SK-N-SH (cell line): ENCODE data around the gene JAKMIP3. TPM values are rescaled to one million over a fixed set of nuclear protein-coding genes. Genes with fewer than 3 reads are reported as not detected.

Experiments used
- CTCF ChIA-PET: fragments of 300-600, 350-600 bp; formaldehyde crosslinking; extraction: SDS; loops from one replicate; lab custom pipeline; 2021; lab: Yijun Ruan, JAX
- POLR2A ChIA-PET: fragments of 350-600 bp; sonication (Branson Sonifier 250); formaldehyde crosslinking; extraction: SDS; loops from one replicate; lab custom pipeline; 2020; ENCODE audit warnings: antibody characterized with exemption, inconsistent platforms; lab: Yijun Ruan, JAX
- DNase-seq: peaks from one replicate; pipeline ENCODE4 v3.0.0; 2012
- H2AFZ ChIP-seq: fragments of 200-600 bp; sonication (generic); 2 replicates; pipeline ENCODE4 v1.8.1; 2016; ENCODE audit warnings: antibody characterized with exemption, mild to moderate bottlenecking, low read depth
- H3F3A ChIP-seq: fragments of 200-600 bp; sonication (generic); replicated peaks from 2 replicates; pipeline ENCODE3; 2016; ENCODE audit warnings: antibody characterized with exemption, mild to moderate bottlenecking; ENCODE audit not compliant: insufficient read depth
- H3K27ac ChIP-seq, 2 experiments: fragments of 200-500 bp in 1 of 2; fragments of 200-600 bp in 1 of 2; sonication (Bioruptor generic) in 1 of 2; sonication (generic), shearing (Covaris generic) in 1 of 2; 2 replicates each; pipeline versions ENCODE4 v1.5.1 to v1.6.1; 2014 to 2016; ENCODE audit warnings: low read depth in 2 of 2, inconsistent platforms in 1 of 2, low read length in 1 of 2, mild to moderate bottlenecking in 1 of 2, mixed read lengths in 1 of 2
- H3K27me3 ChIP-seq: fragments of 200-600 bp; sonication (generic), shearing (Covaris generic); 2 replicates; pipeline ENCODE4 v1.6.1; 2016; ENCODE audit warnings: mixed run types; ENCODE audit not compliant: insufficient read depth
- H3K36me3 ChIP-seq, 2 experiments: fragments of 200-500 bp in 1 of 2; fragments of 200-600 bp in 1 of 2; sonication (Bioruptor generic) in 1 of 2; sonication (generic) in 1 of 2; replicated peaks in 1 of 2; 2 replicates each; pipeline versions ENCODE3 to v1.5.1; 2014 to 2016; ENCODE audit warnings: low read length in 1 of 2, mild to moderate bottlenecking in 1 of 2; ENCODE audit not compliant: insufficient read depth in 2 of 2, control insufficient read depth in 1 of 2
- H3K4me1 ChIP-seq, 2 experiments: fragments of 200-500 bp in 1 of 2; fragments of 200-600 bp in 1 of 2; sonication (Bioruptor generic) in 1 of 2; sonication (generic), shearing (Covaris generic) in 1 of 2; 2 replicates each; pipeline versions ENCODE4 v1.5.1 to v1.6.1; 2014 to 2016; ENCODE audit warnings: low read depth in 1 of 2, low read length in 1 of 2, mixed run types in 1 of 2; ENCODE audit not compliant: insufficient read depth in 2 of 2, control insufficient read depth in 1 of 2
- H3K4me2 ChIP-seq: fragments of 200-600 bp; sonication (generic), shearing (Covaris generic); 2 replicates; pipeline ENCODE4 v1.6.1; 2017; ENCODE audit warnings: mixed run types
- H3K4me3 ChIP-seq, 2 experiments: fragments of 200-500 bp in 1 of 2; fragments of 200-600 bp in 1 of 2; sonication (Bioruptor generic) in 1 of 2; sonication (generic), shearing (Covaris generic) in 1 of 2; 2 replicates each; pipeline versions ENCODE4 v1.5.1 to v1.8.1; 2014 to 2016; ENCODE audit warnings: low read depth in 2 of 2, inconsistent platforms in 1 of 2, low read length in 1 of 2, mild to moderate bottlenecking in 1 of 2, mixed read lengths in 1 of 2, moderate library complexity in 1 of 2
- H3K79me2 ChIP-seq: fragments of 200-600 bp; sonication (generic); 2 replicates; pipeline ENCODE4 v1.8.1; 2017; ENCODE audit warnings: mild to moderate bottlenecking; ENCODE audit not compliant: insufficient read depth
- H3K9ac ChIP-seq: fragments of 200-600 bp; sonication (generic); 2 replicates; pipeline ENCODE4 v1.6.1; 2017; ENCODE audit warnings: mixed run types
- H3K9me2 ChIP-seq: fragments of 200-600 bp; sonication (generic); 2 replicates; pipeline ENCODE4 v1.6.1; 2017; ENCODE audit warnings: mixed run types
- H3K9me3 ChIP-seq: fragments of 200-600 bp; sonication (generic); 2 replicates; pipeline ENCODE4 v1.6.1; 2017; ENCODE audit warnings: mixed run types, mild to moderate bottlenecking, moderate library complexity
- H4K20me1 ChIP-seq: fragments of 200-600 bp; sonication (generic); 2 replicates; pipeline ENCODE4 v1.6.1; 2017; ENCODE audit warnings: mild to moderate bottlenecking, mixed run types; ENCODE audit not compliant: insufficient read depth
- CHD2 ChIP-seq: fragments of 150-350 bp; IDR thresholded peaks from 2 replicates; pipeline ENCODE4 v1.6.1; 2018; ENCODE audit warnings: low read length; ENCODE audit not compliant: partially characterized antibody
- EP300 ChIP-seq, 2 experiments: IDR thresholded peaks; 2 replicates each; pipeline versions ENCODE4 v1.4.0 to v1.6.1; 2012; ENCODE audit warnings: borderline replicate concordance in 1 of 2, low read depth in 1 of 2, low read length in 1 of 2
- EZH2phosphoT487 ChIP-seq: fragments of 200-600 bp; sonication (generic); IDR thresholded peaks from 2 replicates; pipeline ENCODE4 v1.6.1; 2017; ENCODE audit warnings: low read depth, mixed run types, mild to moderate bottlenecking, antibody characterized with exemption, moderate library complexity, borderline replicate concordance
- FOSL2 ChIP-seq: IDR thresholded peaks from 2 replicates; pipeline ENCODE4 v1.4.0; 2012; ENCODE audit warnings: low read depth, mild to moderate bottlenecking, moderate library complexity, borderline replicate concordance
- FOXJ3 ChIP-seq: sonication (generic); formaldehyde crosslinking; IDR thresholded peaks from 2 replicates; pipeline ENCODE4 v1.5.1; 2020; ENCODE audit warnings: mild to moderate bottlenecking, missing genetic modification reagents
- GATA2 ChIP-seq: sonication (generic); formaldehyde crosslinking; IDR thresholded peaks from 2 replicates; pipeline ENCODE4 v1.5.0; 2020; ENCODE audit warnings: mild to moderate bottlenecking, missing genetic modification reagents
- JUND ChIP-seq: IDR thresholded peaks from 2 replicates; pipeline ENCODE4 v1.4.0; 2012
- NFIC ChIP-seq: IDR thresholded peaks from 2 replicates; pipeline ENCODE4 v1.4.0; 2012; ENCODE audit warnings: borderline replicate concordance
- NRF1 ChIP-seq: IDR thresholded peaks from 2 replicates; pipeline ENCODE4 v1.6.1; 2012; ENCODE audit warnings: low read depth, mild to moderate bottlenecking, low read length
- POLR2AphosphoS5 ChIP-seq: IDR thresholded peaks from 2 replicates; pipeline ENCODE4 v1.6.1; 2012; ENCODE audit warnings: low read depth, low read length
- RAD21 ChIP-seq: IDR thresholded peaks from 2 replicates; pipeline ENCODE4 v1.6.1; 2012; ENCODE audit warnings: mild to moderate bottlenecking, low read length
- RCOR1 ChIP-seq: fragments of 150-350 bp; IDR thresholded peaks from 2 replicates; pipeline ENCODE4 v1.6.1; 2017; ENCODE audit warnings: antibody characterized with exemption, low read length
- REST ChIP-seq: IDR thresholded peaks from 2 replicates; pipeline ENCODE4 v1.6.1; 2012; ENCODE audit warnings: mild to moderate bottlenecking, low read depth, low read length, moderate library complexity
- RFX5 ChIP-seq: IDR thresholded peaks from 2 replicates; pipeline ENCODE4 v1.6.1; 2012; ENCODE audit warnings: mild to moderate bottlenecking, improper control_type of control experiment, low read length
- SMC3 ChIP-seq: IDR thresholded peaks from 2 replicates; pipeline ENCODE4 v1.6.1; 2012; ENCODE audit warnings: low read depth, low read length, improper control_type of control experiment
- TCF12 ChIP-seq: IDR thresholded peaks from 2 replicates; pipeline ENCODE4 v1.4.0; 2012
- TEAD4 ChIP-seq: IDR thresholded peaks from 2 replicates; pipeline ENCODE4 v1.4.0; 2012; ENCODE audit warnings: mild to moderate bottlenecking, borderline replicate concordance; ENCODE audit not compliant: insufficient read depth
- ZBTB33 ChIP-seq: IDR thresholded peaks from 2 replicates; pipeline ENCODE4 v1.4.0; 2012; ENCODE audit warnings: low read depth, borderline replicate concordance
- WGBS: methylation state at CpG from one replicate; pipeline ENCODE4 v1.1.6; 2017; ENCODE audit warnings: low lambda C conversion rate; 5-methylcytosine and 5-hydroxymethylcytosine counted together
- polyA plus RNA-seq, 3 experiments: library from polyadenylated mRNA; depleted of rRNA; stranded (reverse); fragments of >200 nt; gene quantifications; 2 replicates each; pipeline ENCODE4 v1.2.3, GENCODE V29; 2012
- TF ChIP-seq, protein P1 (sequence below): fragments of 200-600 bp; sonication (generic); IDR thresholded peaks from 2 replicates; pipeline ENCODE4 v1.6.1; 2017; ENCODE audit warnings: antibody characterized with exemption, mild to moderate bottlenecking, moderate library complexity
- TF ChIP-seq, protein P2 (sequence below): IDR thresholded peaks from 2 replicates; pipeline ENCODE4; 2012

JAKMIP3 gene
- polyA plus RNA-seq, 1 of the 3 experiments (the other 2 are of a cell fraction), result 0.02 TPM

DNA sequence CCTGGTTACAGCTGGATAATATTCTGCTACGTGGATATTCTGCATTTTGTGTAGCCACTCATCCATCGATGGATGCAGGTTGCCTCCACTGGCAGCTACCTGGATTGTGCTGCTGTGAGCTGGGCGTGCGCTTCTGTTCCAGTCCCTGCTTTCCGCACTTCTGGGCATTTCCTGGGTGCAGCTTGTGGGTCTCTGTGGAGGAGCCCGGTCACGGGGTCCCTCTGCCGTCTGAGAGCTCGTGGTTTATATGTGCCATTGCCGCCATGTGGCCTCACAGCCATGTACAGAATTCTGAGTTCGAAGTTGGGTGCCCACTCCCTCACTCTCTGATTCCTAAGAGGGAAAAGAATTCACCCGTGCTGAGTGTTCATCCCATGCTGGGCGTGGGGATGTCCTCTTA is 38.3 kb downstream of the JAKMIP3 start:
- Histone ChIP-seq H3K79me2 (no peaks in the 10 kb centered on the region), H3K4me3 (no peak overlapping the region), H2AFZ (no peak overlapping the region), H3F3A (no peaks in the 10 kb centered on the region), H3K9me3 (no peaks in the 10 kb centered on the region), H4K20me1 (no peaks in the 10 kb centered on the region), H3K36me3 (no peaks in the 10 kb centered on the region), H3K27me3 (no peaks in the 10 kb centered on the region), H3K4me1 (no peaks in the 10 kb centered on the region), H3K9me2 (no peaks in the 10 kb centered on the region), H3K4me2 (no peak overlapping the region), H3K9ac (no peak overlapping the region), H3K27ac (no peak overlapping the region)
- ChIA-PET CTCF (interaction anchor here (1.1 to 2.8 kb wide), 2 partner anchors 39 to 229 kb away, joined by 3 to 12 read pairs; no protein-coding TSS in a partner anchor), POLR2A (no interaction called here)
- no peak for DNase-seq
- WGBS, result 72% methylated on average over 12 of the region's 13 CpGs
- no peak for TF ChIP-seq JUND
- TF ChIP-seq, protein P1, sequence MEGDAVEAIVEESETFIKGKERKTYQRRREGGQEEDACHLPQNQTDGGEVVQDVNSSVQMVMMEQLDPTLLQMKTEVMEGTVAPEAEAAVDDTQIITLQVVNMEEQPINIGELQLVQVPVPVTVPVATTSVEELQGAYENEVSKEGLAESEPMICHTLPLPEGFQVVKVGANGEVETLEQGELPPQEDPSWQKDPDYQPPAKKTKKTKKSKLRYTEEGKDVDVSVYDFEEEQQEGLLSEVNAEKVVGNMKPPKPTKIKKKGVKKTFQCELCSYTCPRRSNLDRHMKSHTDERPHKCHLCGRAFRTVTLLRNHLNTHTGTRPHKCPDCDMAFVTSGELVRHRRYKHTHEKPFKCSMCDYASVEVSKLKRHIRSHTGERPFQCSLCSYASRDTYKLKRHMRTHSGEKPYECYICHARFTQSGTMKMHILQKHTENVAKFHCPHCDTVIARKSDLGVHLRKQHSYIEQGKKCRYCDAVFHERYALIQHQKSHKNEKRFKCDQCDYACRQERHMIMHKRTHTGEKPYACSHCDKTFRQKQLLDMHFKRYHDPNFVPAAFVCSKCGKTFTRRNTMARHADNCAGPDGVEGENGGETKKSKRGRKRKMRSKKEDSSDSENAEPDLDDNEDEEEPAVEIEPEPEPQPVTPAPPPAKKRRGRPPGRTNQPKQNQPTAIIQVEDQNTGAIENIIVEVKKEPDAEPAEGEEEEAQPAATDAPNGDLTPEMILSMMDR, result no peak
- TF ChIP-seq POLR2AphosphoS5, result no peak
- TF ChIP-seq RFX5, result no peak
- TF ChIP-seq EP300 (IDR thresholded peaks at IDR 0.05; ENCODE audit: borderline replicate concordance in 1 of 2, low read depth in 1 of 2, low read length in 1 of 2), result no peak
- no peak for TF ChIP-seq CHD2
- TF ChIP-seq ZBTB33, result no peak
- no peak for TF ChIP-seq EZH2phosphoT487
- TF ChIP-seq FOXJ3 (CRISPR knock-in tag), result no peak
- no peak for TF ChIP-seq RCOR1

DNA sequence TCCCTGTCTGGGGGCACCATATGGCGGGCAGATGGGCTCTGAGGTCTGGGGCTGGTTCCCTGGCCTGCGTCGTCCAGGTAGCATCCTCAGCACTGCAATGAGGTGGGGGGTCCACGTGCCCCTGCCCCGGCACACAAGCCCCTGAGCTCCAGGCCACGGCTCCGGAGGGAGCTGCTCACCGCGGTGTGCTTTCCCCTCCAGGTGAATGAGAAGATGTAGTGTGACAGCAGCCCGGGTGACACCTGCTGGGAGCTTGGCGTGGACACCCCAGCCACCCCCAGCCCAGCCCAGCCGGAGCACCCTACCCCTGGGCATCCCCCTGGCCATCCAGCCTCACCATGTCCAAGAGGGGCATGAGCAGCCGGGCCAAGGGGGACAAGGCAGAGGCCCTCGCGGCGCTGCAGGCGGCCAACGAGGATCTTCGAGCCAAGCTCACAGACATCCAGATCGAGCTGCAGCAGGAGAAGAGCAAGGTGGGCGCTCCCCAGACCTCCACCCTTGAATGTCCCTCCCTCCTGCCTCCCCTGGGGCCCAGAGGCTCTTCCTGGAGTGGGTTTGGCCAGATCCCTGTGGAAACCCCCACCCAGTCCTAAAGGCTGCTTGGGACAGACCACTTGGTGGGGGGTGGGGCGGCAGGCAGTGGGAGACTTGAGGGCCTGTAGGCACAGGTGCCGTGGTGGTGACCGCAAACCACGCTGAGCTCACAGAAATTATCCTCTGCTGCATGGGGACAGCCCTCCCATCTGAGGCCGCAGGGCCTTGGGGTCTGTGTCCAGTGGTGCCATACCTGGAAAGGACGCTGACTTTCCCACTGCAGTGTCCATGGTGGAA is 38.9 kb downstream of the JAKMIP3 start:
- Histone ChIP-seq H3K4me3 (no peak overlapping the region), H4K20me1 (no peaks in the 10 kb centered on the region), H3K36me3 (no peaks in the 10 kb centered on the region), H3K27ac (no peak overlapping the region), H3F3A (no peaks in the 10 kb centered on the region), H2AFZ (no peak overlapping the region), H3K9ac (no peak overlapping the region), H3K4me1 (no peaks in the 10 kb centered on the region), H3K9me3 (no peaks in the 10 kb centered on the region), H3K4me2 (no peak overlapping the region), H3K79me2 (no peaks in the 10 kb centered on the region), H3K27me3 (no peaks in the 10 kb centered on the region), H3K9me2 (no peaks in the 10 kb centered on the region)
- CTCF ChIA-PET, result interaction anchor here (1.3 to 2.8 kb wide), 2 partner anchors 38 to 51 kb away, joined by 3 to 12 read pairs; no protein-coding TSS in a partner anchor
- WGBS, result 54% methylated on average over 9 of the region's 27 CpGs
- DNase-seq, result no peak
- POLR2A ChIA-PET, result no interaction called here
- TF ChIP-seq NRF1 (no peak), REST (no peak), TEAD4 (no peak), FOSL2 (no peak), FOXJ3 (CRISPR knock-in tag) (no peak), GATA2 (no peak), NFIC (no peak), TCF12 (no peak), SMC3 (no peak), RAD21 (no peak)
- TF ChIP-seq, protein P2, sequence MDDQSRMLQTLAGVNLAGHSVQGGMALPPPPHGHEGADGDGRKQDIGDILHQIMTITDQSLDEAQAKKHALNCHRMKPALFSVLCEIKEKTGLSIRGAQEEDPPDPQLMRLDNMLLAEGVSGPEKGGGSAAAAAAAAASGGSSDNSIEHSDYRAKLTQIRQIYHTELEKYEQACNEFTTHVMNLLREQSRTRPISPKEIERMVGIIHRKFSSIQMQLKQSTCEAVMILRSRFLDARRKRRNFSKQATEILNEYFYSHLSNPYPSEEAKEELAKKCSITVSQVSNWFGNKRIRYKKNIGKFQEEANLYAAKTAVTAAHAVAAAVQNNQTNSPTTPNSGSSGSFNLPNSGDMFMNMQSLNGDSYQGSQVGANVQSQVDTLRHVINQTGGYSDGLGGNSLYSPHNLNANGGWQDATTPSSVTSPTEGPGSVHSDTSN, result no peak
